D341Med (cell line): Measurements from ENCODE around the gene ZFYVE26.
"Not testable (repeated sequence)": the region's sequence is repeated elsewhere in the genome, so short reads cannot be mapped to it uniquely, and the experiment has no call there.

Experiments
- DNase-seq: peaks from one replicate; pipeline ENCODE4 v3.0.0; 2012; ENCODE audit warnings: low spot score

Gene ZFYVE26

GRCh38 chr14:67705211-67705610 is 111.2 kb downstream of the ZFYVE26 start:
- no peak for DNase-seq

- peak; percentile 65 for DNase-seq
Measured at GRCh38 chr14:67704484-67705089, 111.8 kb downstream of the ZFYVE26 start.

GRCh38 chr14:67703997-67704396 is 112.4 kb downstream of the ZFYVE26 start:
- no peak for DNase-seq

DNA sequence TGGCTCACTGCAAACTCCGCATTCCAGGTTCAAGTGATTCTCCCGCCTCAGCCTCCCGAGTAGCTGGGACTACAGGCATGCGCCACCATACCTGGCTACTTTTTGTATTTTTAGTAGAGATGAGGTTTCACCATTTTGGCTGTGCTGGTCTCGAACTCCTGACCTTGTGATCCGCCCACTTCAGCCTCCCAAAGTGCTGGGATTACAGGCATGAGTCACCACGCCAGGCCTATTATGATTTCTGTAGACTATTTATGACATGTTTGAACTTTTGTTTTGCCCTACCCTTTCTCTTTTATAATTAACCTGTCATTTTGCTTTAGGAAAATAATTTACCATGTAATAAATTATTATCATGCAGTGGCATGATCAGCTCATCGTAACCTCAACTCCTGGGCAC is 114.9 kb downstream of the ZFYVE26 start, which contains the start of gene RDH12:
Gene RDH12 (plus strand): TSS at position 395 of the 400 bp plus-strand sequence. CDS start 20,757 bp downstream, outside the sequence.
- DNase-seq: not testable (repeated sequence)

DNA sequence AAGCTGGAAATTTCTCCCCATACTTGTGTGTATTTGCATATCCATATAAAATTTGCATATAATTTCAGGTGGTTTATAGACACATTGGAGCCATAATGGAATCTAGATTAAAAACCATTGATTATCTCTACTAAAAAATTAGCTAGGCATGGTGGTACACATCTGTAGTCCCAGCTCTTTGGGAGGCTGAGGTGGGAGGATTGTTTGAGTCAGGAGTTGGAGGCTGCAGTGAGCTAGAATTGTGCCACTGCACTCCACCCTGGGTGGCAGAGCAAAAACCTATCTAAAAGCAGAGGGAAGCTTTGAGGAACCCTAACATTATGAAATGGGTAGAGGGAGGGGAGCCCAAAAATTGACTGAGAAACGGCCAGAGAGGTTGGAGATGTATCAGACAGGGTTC is 118.2 kb downstream of the ZFYVE26 start:
- no peak for DNase-seq

DNA sequence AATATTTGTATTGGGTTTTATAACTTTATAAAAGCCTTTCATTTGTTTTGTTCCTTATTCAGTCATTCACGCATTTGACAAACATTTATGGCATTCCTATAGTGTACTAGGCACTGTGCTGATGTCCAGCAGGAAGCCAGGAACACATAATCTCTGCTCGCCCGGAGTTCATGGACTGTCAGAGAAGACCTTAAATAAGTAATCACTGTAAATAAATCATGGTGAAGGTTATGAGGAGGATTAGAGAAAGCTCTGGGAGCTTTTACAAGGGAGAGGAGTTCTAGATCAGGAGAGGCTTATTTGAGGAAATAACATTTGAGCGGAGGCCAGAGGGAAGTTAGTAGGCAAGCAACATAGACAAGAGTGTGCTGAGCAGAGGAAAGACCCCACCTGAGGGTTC is 119.4 kb downstream of the ZFYVE26 start:
- no peak for DNase-seq
